SK-N-MC (cell line): ENCODE measurements around the gene UTY.

ENCODE experiments used
- DNase-seq: peaks from one replicate; pipeline ENCODE4 v3.0.0-alpha.2; 2011; ENCODE audit warnings: low read depth, low spot score
- H3K27ac ChIP-seq: fragments of 200-600 bp; sonication (generic); 2 replicates; pipeline ENCODE4 v1.5.1; 2016; ENCODE audit warnings: mixed run types
- H3K36me3 ChIP-seq: fragments of 200-600 bp; sonication (generic); 2 replicates; pipeline ENCODE4 v1.6.1; 2017; ENCODE audit warnings: antibody characterized with exemption, low read length, mixed read lengths; ENCODE audit not compliant: insufficient read depth
- H3K4me3 ChIP-seq: fragments of 200-600 bp; sonication (generic); 2 replicates; pipeline ENCODE4 v1.5.1; 2016
- H3K9ac ChIP-seq: fragments of 200-600 bp; sonication (generic); 2 replicates; pipeline ENCODE4 v1.8.0; 2017; ENCODE audit warnings: mixed run types, mixed read lengths; ENCODE audit not compliant: insufficient read length
- H3K9me3 ChIP-seq: fragments of 200-600 bp; sonication (generic); 2 replicates; pipeline ENCODE4 v1.6.1; 2017; ENCODE audit warnings: low read depth, mild to moderate bottlenecking, antibody characterized with exemption, low read length, moderate library complexity, mixed read lengths
- EZH2 ChIP-seq: fragments of 200-600 bp; sonication (generic); IDR thresholded peaks from one replicate; pipeline ENCODE4 v1.6.1; 2017; ENCODE audit warnings: antibody characterized with exemption
- FOXP2 ChIP-seq: optimal IDR thresholded peaks from 2 replicates; pipeline ENCODE3; 2011; ENCODE audit warnings: mild to moderate bottlenecking, moderate library complexity; ENCODE audit not compliant: insufficient read depth; ENCODE audit errors: extremely low read length, control extremely low read depth
- POLR2AphosphoS5 ChIP-seq: IDR thresholded peaks from 2 replicates; pipeline ENCODE4 v1.6.1; 2012; ENCODE audit warnings: mild to moderate bottlenecking, low read depth, low read length, borderline replicate concordance

The UTY gene

DNA sequence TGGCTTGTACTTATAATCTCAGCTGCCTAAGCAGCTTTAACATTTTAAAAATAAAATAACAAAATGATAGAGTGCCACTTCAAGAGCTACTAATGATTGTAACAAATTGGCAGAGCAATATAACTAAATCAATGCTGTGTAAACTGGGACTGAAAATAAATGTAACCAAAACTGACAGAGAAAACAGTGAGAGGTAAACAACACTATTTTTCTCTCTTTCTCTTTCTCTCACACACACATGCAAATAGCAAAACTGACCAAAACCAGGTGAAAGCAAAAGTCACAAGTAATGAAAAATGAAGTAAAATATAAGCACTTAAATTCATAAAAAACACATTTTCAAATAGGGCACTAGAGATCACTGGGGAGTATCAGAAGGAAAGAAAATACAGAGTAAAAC, 109.6 kb downstream of the UTY start:
- Histone ChIP-seq H3K4me3 (no peak overlapping the region), H3K9ac (no peak overlapping the region), H3K9me3 (no peaks in the 10 kb centered on the region), H3K27ac (no peak overlapping the region), H3K36me3 (no peaks in the 10 kb centered on the region)
- no peak for TF ChIP-seq EZH2
- no peak for DNase-seq

GRCh38 chrY:13368513-13368845, 111.4 kb downstream of the UTY start:
- H3K9me3 ChIP-seq: no peaks in the 10 kb centered on the region
- H3K27ac ChIP-seq: no peak overlapping the region
- no peaks in the 10 kb centered on the region for H3K36me3 ChIP-seq
- no peak overlapping the region for H3K4me3 ChIP-seq
- no peak for DNase-seq
- TF ChIP-seq FOXP2 (no peak), EZH2 (no peak), POLR2AphosphoS5 (no peak)
- no peak overlapping the region for H3K9ac ChIP-seq

DNA sequence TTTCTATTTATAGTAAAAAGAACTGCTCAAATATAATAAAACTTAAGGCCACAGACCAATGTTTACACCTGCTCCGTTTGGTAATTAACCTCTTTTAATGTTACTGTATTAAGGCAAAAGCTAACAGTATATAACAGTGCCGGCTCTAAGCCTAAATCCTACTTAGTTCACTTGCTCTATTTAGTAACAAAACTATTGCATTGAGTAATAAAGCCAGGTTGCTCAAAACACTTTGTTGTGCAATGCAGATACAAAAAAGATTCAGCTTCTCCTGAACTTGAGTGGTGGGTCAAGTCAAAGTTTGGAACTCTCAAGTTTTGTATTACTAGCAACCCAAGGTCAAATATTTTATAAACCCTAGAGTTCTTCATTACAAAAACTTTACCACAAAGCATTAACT, 116.2 kb downstream of the UTY start:
- H3K9ac ChIP-seq: no peak overlapping the region
- H3K4me3 ChIP-seq: no peak overlapping the region
- no peaks in the 10 kb centered on the region for H3K36me3 ChIP-seq
- H3K9me3 ChIP-seq: no peaks in the 10 kb centered on the region
- H3K27ac ChIP-seq: no peak overlapping the region
- DNase-seq: no peak
- TF ChIP-seq EZH2: no peak
- no peak for TF ChIP-seq FOXP2
- no peak for TF ChIP-seq POLR2AphosphoS5

- no peak overlapping the region for H3K9ac ChIP-seq
- no peak for TF ChIP-seq POLR2AphosphoS5
- TF ChIP-seq EZH2: no peak
- TF ChIP-seq FOXP2: no peak
- no peak overlapping the region for H3K27ac ChIP-seq
- no peak for DNase-seq
- H3K36me3 ChIP-seq: no peaks in the 10 kb centered on the region
- no peaks in the 10 kb centered on the region for H3K9me3 ChIP-seq
- no peak overlapping the region for H3K4me3 ChIP-seq
Observed at GRCh38 chrY:13362662-13363061, 117.2 kb downstream of the UTY start.

- H3K27ac ChIP-seq: no peak overlapping the region
- TF ChIP-seq EZH2 (no peak), FOXP2 (no peak), POLR2AphosphoS5 (no peak)
Observed at GRCh38 chrY:13361656-13362636, 117.9 kb downstream of the UTY start.

GRCh38 chrY:13351443-13351842, 128.4 kb downstream of the UTY start:
- no peaks in the 10 kb centered on the region for H3K36me3 ChIP-seq
- H3K9me3 ChIP-seq: no peaks in the 10 kb centered on the region
- TF ChIP-seq POLR2AphosphoS5 (no peak), EZH2 (no peak), FOXP2 (no peak)
- H3K4me3 ChIP-seq: no peak overlapping the region
- no peak overlapping the region for H3K9ac ChIP-seq
- H3K27ac ChIP-seq: no peak overlapping the region
- no peak for DNase-seq

More at GRCh38 chrY:13361656-13362636, 117.9 kb downstream of the UTY start:
- Histone ChIP-seq H3K36me3 (no peaks in the 10 kb centered on the region), H3K4me3 (no peak overlapping the region), H3K9me3 (no peaks in the 10 kb centered on the region), H3K9ac (no peak overlapping the region)
- DNase-seq: no peak

GRCh38 chrY:13347106-13347505, 132.7 kb downstream of the UTY start:
- H3K9me3 ChIP-seq: no peaks in the 10 kb centered on the region
- H3K9ac ChIP-seq: no peak overlapping the region
- DNase-seq: no peak
- H3K4me3 ChIP-seq: no peak overlapping the region
- no peak overlapping the region for H3K27ac ChIP-seq
- no peak for TF ChIP-seq FOXP2
- TF ChIP-seq POLR2AphosphoS5: no peak
- TF ChIP-seq EZH2: no peak
- no peaks in the 10 kb centered on the region for H3K36me3 ChIP-seq

DNA sequence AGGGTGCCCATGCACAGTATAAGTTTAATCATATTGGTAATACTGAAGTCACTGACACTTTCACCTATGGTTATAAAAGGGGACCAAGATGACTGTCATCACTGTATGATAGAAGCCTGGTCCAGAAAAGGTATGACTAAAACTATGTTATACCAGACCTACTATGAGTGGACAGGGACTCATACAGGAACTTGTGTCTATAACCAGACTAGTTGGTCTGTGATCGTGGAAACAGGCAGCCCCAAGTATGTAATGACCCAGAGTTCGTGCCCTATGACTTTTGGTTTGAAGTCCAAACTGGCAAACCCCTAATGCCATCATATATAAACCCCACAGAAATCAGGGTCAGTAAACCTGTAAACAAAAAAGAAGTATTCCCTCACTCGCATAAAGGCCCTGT, 134.3 kb downstream of the UTY start:
- Histone ChIP-seq H3K36me3 (no peaks in the 10 kb centered on the region), H3K27ac (no peak overlapping the region), H3K9ac (no peak overlapping the region), H3K9me3 (no peaks in the 10 kb centered on the region), H3K4me3 (no peak overlapping the region)
- DNase-seq: no peak
- TF ChIP-seq POLR2AphosphoS5 (no peak), EZH2 (no peak), FOXP2 (no peak)
